Tibial nerve (tissue), 4 donors: ENCODE measurements around the gene TGFBI.

Experiments used
- CTCF ChIP-seq, 5 experiments: fragments of 200-600 bp in 3 of 5; fragments of 450-650 bp in 2 of 5; sonication (generic) in 3 of 5; IDR thresholded peaks; one replicate each; pipeline ENCODE4 v1.5.1; 2016 to 2019; ENCODE audit warnings: antibody characterized with exemption in 5 of 5, mild to moderate bottlenecking in 3 of 5, moderate library complexity in 2 of 5
- EP300 ChIP-seq, 2 donors: sonication (generic); formaldehyde crosslinking; IDR thresholded peaks; one replicate each; pipeline ENCODE4 v1.6.1; 2017; ENCODE audit warnings: antibody characterized with exemption in 2 of 2, mild to moderate bottlenecking in 1 of 2
- POLR2A ChIP-seq, 2 donors: fragments of 450-650 bp; IDR thresholded peaks; one replicate each; pipeline ENCODE4 v1.6.1; 2017; ENCODE audit warnings: antibody characterized with exemption in 2 of 2, mild to moderate bottlenecking in 2 of 2, moderate library complexity in 2 of 2

- TF ChIP-seq CTCF (IDR thresholded peaks at IDR 0.05) (no peak), EP300 (IDR thresholded peaks at IDR 0.05) (no peak), POLR2A (IDR thresholded peaks at IDR 0.05) (no peak)
Observed at GRCh38 chr5:136020001-136020382, 8.8 kb upstream of the TGFBI start.
